Mucosa of gallbladder (tissue), 1 donor: ENCODE data around the gene SBK1. TPM values are rescaled to one million over a fixed set of nuclear protein-coding genes. Genes with fewer than 3 reads are reported as not detected.
"Not testable (repeated sequence)": the region's sequence is repeated elsewhere in the genome, so short reads cannot be mapped to it uniquely, and the experiment has no call there.

Source experiments
- DNase-seq: peaks from one replicate; pipeline ENCODE4 v3.0.0-alpha.2; 2020; ENCODE audit warnings: low spot score
- total RNA-seq: library from RNA; stranded (reverse); gene quantifications from one replicate; pipeline ENCODE4 v1.2.1, GENCODE V29; 2021
- donor health status: DM: no; HTN: no; CAD: no.

Gene SBK1
- total RNA-seq, 1 donor from 2014 or later, result 0.89 TPM

GRCh38 chr16:28335678-28336077, 43.4 kb downstream of the SBK1 start:
- DNase-seq, result not testable (repeated sequence)

GRCh38 chr16:28336940-28337710, 44.8 kb downstream of the SBK1 start:
- not testable (repeated sequence) for DNase-seq

- not testable (repeated sequence) for DNase-seq
Measured at GRCh38 chr16:28338230-28338629, 45.9 kb downstream of the SBK1 start.

- DNase-seq, result not testable (repeated sequence)
Measured at GRCh38 chr16:28362600-28362999, 70.3 kb downstream of the SBK1 start.

- not testable (repeated sequence) for DNase-seq
Measured at GRCh38 chr16:28363408-28363807, 71.1 kb downstream of the SBK1 start, which contains the start of gene NPIPB6. NPIPB6 (minus strand) TSS chr16:28363508; CDS start chr16:28362822, 686 bp downstream.

- not testable (repeated sequence) for DNase-seq
Measured at GRCh38 chr16:28364268-28365173, 72.2 kb downstream of the SBK1 start.

GRCh38 chr16:28367926-28368325, 75.6 kb downstream of the SBK1 start:
- not testable (repeated sequence) for DNase-seq

Other genes starting within 250 kb of the SBK1 start
- gene GSG1L, start 228.8 kb upstream of the SBK1 start, total RNA-seq, result not detected
- 88.4 TPM for gene XPO6, start 80.6 kb upstream of the SBK1 start, total RNA-seq
- 3.3 TPM for gene NPIPB6, start 71.0 kb downstream of the SBK1 start, total RNA-seq
- 65.2 TPM for gene EIF3CL, start 111.3 kb downstream of the SBK1 start, total RNA-seq
- 0.20 TPM for gene NPIPB7, start 179.8 kb downstream of the SBK1 start, total RNA-seq
- gene CLN3, start 199.5 kb downstream of the SBK1 start, total RNA-seq, result 38.1 TPM
- 3.3 TPM for gene APOBR, start 202.1 kb downstream of the SBK1 start, total RNA-seq
- gene IL27, start 214.3 kb downstream of the SBK1 start, total RNA-seq, result not detected
- gene NUPR1, start 246.4 kb downstream of the SBK1 start, total RNA-seq, result 44.9 TPM